SK-N-SH (cell line): ENCODE measurements around the gene NMNAT2.

ENCODE experiments used
- EP300 ChIP-seq, 2 experiments: IDR thresholded peaks; 2 replicates each; pipeline versions ENCODE4 v1.4.0 to v1.6.1; 2012; ENCODE audit warnings: borderline replicate concordance in 1 of 2, low read depth in 1 of 2, low read length in 1 of 2
- FOXM1 ChIP-seq: IDR thresholded peaks from 2 replicates; pipeline ENCODE4 v1.4.0; 2012; ENCODE audit warnings: low read depth, mild to moderate bottlenecking
- POLR2AphosphoS5 ChIP-seq: IDR thresholded peaks from 2 replicates; pipeline ENCODE4 v1.6.1; 2012; ENCODE audit warnings: low read depth, low read length
- RCOR1 ChIP-seq: fragments of 150-350 bp; IDR thresholded peaks from 2 replicates; pipeline ENCODE4 v1.6.1; 2017; ENCODE audit warnings: antibody characterized with exemption, low read length
- TF ChIP-seq, protein P1 (sequence below): fragments of 200-600 bp; sonication (generic); IDR thresholded peaks from 2 replicates; pipeline ENCODE4 v1.6.1; 2017; ENCODE audit warnings: antibody characterized with exemption, mild to moderate bottlenecking, moderate library complexity

DNA sequence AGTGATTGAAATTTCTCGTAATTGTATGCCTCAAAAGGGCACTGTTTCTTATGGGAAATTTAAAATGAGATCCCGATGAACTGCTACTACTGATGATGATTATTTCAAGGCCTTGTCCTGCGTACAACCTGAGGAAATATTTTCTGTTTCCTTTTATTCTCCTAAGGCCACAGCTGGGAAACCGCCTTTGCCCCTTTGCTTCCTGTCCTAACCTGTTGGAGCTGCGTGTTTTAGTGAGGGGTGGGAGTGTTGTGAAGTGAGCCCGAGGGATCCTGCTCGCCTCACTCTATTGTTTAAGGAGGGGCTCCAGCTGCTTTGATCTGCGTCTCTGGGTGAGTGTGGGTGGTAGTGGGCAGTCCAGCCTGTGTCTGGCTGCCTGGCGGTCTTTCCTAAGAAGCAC, 217.7 kb downstream of the NMNAT2 start:
- TF ChIP-seq, protein P1, sequence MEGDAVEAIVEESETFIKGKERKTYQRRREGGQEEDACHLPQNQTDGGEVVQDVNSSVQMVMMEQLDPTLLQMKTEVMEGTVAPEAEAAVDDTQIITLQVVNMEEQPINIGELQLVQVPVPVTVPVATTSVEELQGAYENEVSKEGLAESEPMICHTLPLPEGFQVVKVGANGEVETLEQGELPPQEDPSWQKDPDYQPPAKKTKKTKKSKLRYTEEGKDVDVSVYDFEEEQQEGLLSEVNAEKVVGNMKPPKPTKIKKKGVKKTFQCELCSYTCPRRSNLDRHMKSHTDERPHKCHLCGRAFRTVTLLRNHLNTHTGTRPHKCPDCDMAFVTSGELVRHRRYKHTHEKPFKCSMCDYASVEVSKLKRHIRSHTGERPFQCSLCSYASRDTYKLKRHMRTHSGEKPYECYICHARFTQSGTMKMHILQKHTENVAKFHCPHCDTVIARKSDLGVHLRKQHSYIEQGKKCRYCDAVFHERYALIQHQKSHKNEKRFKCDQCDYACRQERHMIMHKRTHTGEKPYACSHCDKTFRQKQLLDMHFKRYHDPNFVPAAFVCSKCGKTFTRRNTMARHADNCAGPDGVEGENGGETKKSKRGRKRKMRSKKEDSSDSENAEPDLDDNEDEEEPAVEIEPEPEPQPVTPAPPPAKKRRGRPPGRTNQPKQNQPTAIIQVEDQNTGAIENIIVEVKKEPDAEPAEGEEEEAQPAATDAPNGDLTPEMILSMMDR: no peak
- TF ChIP-seq RCOR1: no peak
- no peak for TF ChIP-seq POLR2AphosphoS5
- TF ChIP-seq FOXM1: no peak
- TF ChIP-seq EP300 (IDR thresholded peaks at IDR 0.05; ENCODE audit: borderline replicate concordance in 1 of 2, low read depth in 1 of 2, low read length in 1 of 2): no peak
